A549 (cell line): ENCODE measurements around the gene MAML3. TPM values are rescaled to one million over a fixed set of nuclear protein-coding genes. Genes with fewer than 3 reads are reported as not detected.

Source experiments
- ATAC-seq, 2 experiments: fragments of 200-7000 bp in 1 of 2; fragments of >200 bp in 1 of 2; cut with Nextera tagmentation in 1 of 2; cut with Tn5 transposase in 1 of 2; 3 replicates each; pipeline versions ENCODE4 v1.8.0 to v1.9.1; 2018 to 2020; ENCODE audit warnings: mild to moderate bottlenecking in 1 of 2, moderate library complexity in 1 of 2
- CTCF ChIA-PET: fragments of 300-600 bp; sonication (Branson Sonifier 250); formaldehyde crosslinking; extraction: SDS; loops from one replicate; lab custom pipeline; 2021; ENCODE audit warnings: antibody characterized with exemption, inconsistent platforms; lab: Yijun Ruan, JAX
- POLR2A ChIA-PET: fragments of 350-600 bp; formaldehyde crosslinking; extraction: SDS; loops from one replicate; lab custom pipeline; 2021; ENCODE audit warnings: antibody characterized with exemption, inconsistent platforms; lab: Yijun Ruan, JAX
- DNase-seq, 2 experiments: peaks; one replicate each; pipeline versions ENCODE4 v3.0.0 to v3.0.0-alpha.2; 2011 to 2016; ENCODE audit warnings: low read depth in 1 of 2, low spot score in 1 of 2
- FAIRE-seq: peaks from 2 replicates; lab custom pipeline; 2011; peaks lifted over from hg19 to GRCh38; lab: Jason Lieb, UNC
- H3K27ac ChIP-seq, 2 experiments: fragments of >200 bp; sonication (Bioruptor Twin); formaldehyde crosslinking; 3 replicates each; pipeline ENCODE4 v1.5.1; 2016 to 2017
- H3K4me1 ChIP-seq: fragments of >200 bp; sonication (Bioruptor Twin); formaldehyde crosslinking; 3 replicates; pipeline ENCODE4 v1.6.1; 2016
- H3K4me2 ChIP-seq: fragments of >200 bp; sonication (Bioruptor Twin); formaldehyde crosslinking; 3 replicates; pipeline ENCODE4 v1.6.1; 2016
- H3K4me3 ChIP-seq: fragments of >200 bp; sonication (Bioruptor Twin); formaldehyde crosslinking; 3 replicates; pipeline ENCODE4 v1.5.1; 2016
- H3K9me3 ChIP-seq: fragments of >200 bp; sonication (Bioruptor Twin); formaldehyde crosslinking; 3 replicates; pipeline ENCODE4 v1.6.1; 2016
- BCL3 ChIP-seq: fragments of >200 bp; sonication (Bioruptor Twin); formaldehyde crosslinking; IDR thresholded peaks from 3 replicates; pipeline ENCODE4 v1.6.1; 2016
- BHLHE40 ChIP-seq: IDR thresholded peaks from 2 replicates; pipeline ENCODE4 v1.6.1; 2012; ENCODE audit warnings: low read depth, low read length, inconsistent platforms
- CBX2 ChIP-seq: fragments of 200-600 bp; sonication (generic); IDR thresholded peaks from 2 replicates; pipeline ENCODE4 v1.6.1; 2016; ENCODE audit warnings: low read depth, mild to moderate bottlenecking, borderline replicate concordance
- CBX8 ChIP-seq: fragments of 200-600 bp; sonication (generic); IDR thresholded peaks from 2 replicates; pipeline ENCODE4 v1.6.1; 2016
- CHD2 ChIP-seq: fragments of 150-350 bp; IDR thresholded peaks from 2 replicates; pipeline ENCODE4 v1.6.1; 2014; ENCODE audit warnings: low read length; ENCODE audit not compliant: partially characterized antibody
- CTCF ChIP-seq: fragments of >200 bp; sonication (Bioruptor Twin); formaldehyde crosslinking; IDR thresholded peaks from 3 replicates; pipeline ENCODE4 v1.5.1; 2016
- E2F6 ChIP-seq: IDR thresholded peaks from 2 replicates; pipeline ENCODE4 v1.6.1; 2012; ENCODE audit warnings: low read depth, borderline replicate concordance
- EHF ChIP-seq: fragments of 250-450 bp; sonication (Bioruptor Pico); IDR thresholded peaks from 2 replicates; pipeline ENCODE4 v1.5.0; 2020; ENCODE audit warnings: mild to moderate bottlenecking
- EHMT2 ChIP-seq: fragments of 200-600 bp; sonication (generic); IDR thresholded peaks from 2 replicates; pipeline ENCODE4 v1.6.1; 2016; ENCODE audit warnings: antibody characterized with exemption, low read depth, mild to moderate bottlenecking, moderate library complexity
- ESRRA ChIP-seq: fragments of 150-350 bp; IDR thresholded peaks from 2 replicates; pipeline ENCODE4 v1.6.1; 2014; ENCODE audit warnings: mild to moderate bottlenecking, low read length, borderline replicate concordance
- FOSL2 ChIP-seq, 2 experiments: fragments of 450-650 bp in 1 of 2; fragments of >200 bp in 1 of 2; sonication (Bioruptor Twin) in 1 of 2; formaldehyde crosslinking; IDR thresholded peaks; 2 replicates each; pipeline versions ENCODE4 v1.5.0 to v1.6.1; 2016 to 2020; ENCODE audit warnings: mild to moderate bottlenecking in 1 of 2, moderate library complexity in 1 of 2
- FOXS1 ChIP-seq: fragments of 250-450 bp; sonication (Bioruptor Pico); IDR thresholded peaks from 2 replicates; pipeline ENCODE4 v1.5.0; 2020; ENCODE audit warnings: mild to moderate bottlenecking, moderate library complexity
- HEYL ChIP-seq: fragments of 250-450 bp; sonication (Bioruptor Pico); IDR thresholded peaks from 2 replicates; pipeline ENCODE4 v1.8.0; 2021; ENCODE audit warnings: mild to moderate bottlenecking, moderate library complexity
- JUN ChIP-seq, 2 experiments: fragments of >200 bp; sonication (Bioruptor Twin); formaldehyde crosslinking; IDR thresholded peaks; 2 replicates in 1 of 2; 3 replicates in 1 of 2; pipeline ENCODE4 v1.6.1; 2016 to 2017
- JUNB ChIP-seq: fragments of >200 bp; sonication (Bioruptor Twin); formaldehyde crosslinking; IDR thresholded peaks from 2 replicates; pipeline ENCODE4 v1.6.1; 2016
- KDM1A ChIP-seq: fragments of 200-600 bp; sonication (generic); IDR thresholded peaks from 2 replicates; pipeline ENCODE4 v1.6.1; 2016; ENCODE audit warnings: low read depth, mild to moderate bottlenecking
- MYC ChIP-seq: IDR thresholded peaks from 2 replicates; pipeline ENCODE4 v1.6.1; 2012; ENCODE audit warnings: mild to moderate bottlenecking, inconsistent platforms, low read length, improper control_type of control experiment, borderline replicate concordance
- NFE2L2 ChIP-seq: fragments of 150-350 bp; conservative IDR thresholded peaks from 2 replicates; pipeline ENCODE4 v1.6.1; 2014; ENCODE audit warnings: low read length
- NR3C1 ChIP-seq: fragments of >200 bp; sonication (Bioruptor Twin); formaldehyde crosslinking; IDR thresholded peaks from 3 replicates; pipeline ENCODE4 v1.6.1; 2017
- RAD21 ChIP-seq, 2 experiments: fragments of >200 bp in 1 of 2; sonication (Bioruptor Twin) in 1 of 2; formaldehyde crosslinking in 1 of 2; IDR thresholded peaks in 1 of 2; conservative IDR thresholded peaks in 1 of 2; 2 replicates in 1 of 2; 3 replicates in 1 of 2; pipeline ENCODE4 v1.6.1; 2012 to 2018; ENCODE audit warnings: inconsistent platforms in 1 of 2
- RARB ChIP-seq: fragments of 250-450 bp; sonication (Bioruptor Pico); IDR thresholded peaks from 2 replicates; pipeline ENCODE4 v1.8.0; 2021; ENCODE audit warnings: mild to moderate bottlenecking, moderate library complexity
- RFX5 ChIP-seq: fragments of 450-650 bp; IDR thresholded peaks from 2 replicates; pipeline ENCODE4 v1.7.1; 2014; ENCODE audit warnings: antibody characterized with exemption, mild to moderate bottlenecking, moderate library complexity
- RNF2 ChIP-seq: fragments of 200-600 bp; sonication (generic); IDR thresholded peaks from 2 replicates; pipeline ENCODE4 v1.6.1; 2016; ENCODE audit warnings: low read depth, mild to moderate bottlenecking, antibody characterized with exemption, moderate library complexity, borderline replicate concordance
- TP53 ChIP-seq: fragments of 250-450 bp; sonication (Bioruptor Pico); IDR thresholded peaks from 2 replicates; pipeline ENCODE4 v1.5.0; 2021; ENCODE audit warnings: mild to moderate bottlenecking, moderate library complexity
- USF2 ChIP-seq: fragments of 450-650 bp; IDR thresholded peaks from 2 replicates; pipeline ENCODE4 v1.6.1; 2014; ENCODE audit warnings: antibody characterized with exemption
- ZC3H11A ChIP-seq: fragments of 450-650 bp; IDR thresholded peaks from 2 replicates; pipeline ENCODE4 v1.6.1; 2014; ENCODE audit warnings: antibody characterized with exemption, mild to moderate bottlenecking
- ZFP36 ChIP-seq: fragments of 450-650 bp; IDR thresholded peaks from 2 replicates; pipeline ENCODE4 v1.6.1; 2014; ENCODE audit warnings: borderline replicate concordance; ENCODE audit not compliant: partially characterized antibody
- WGBS: methylation state at CpG from one replicate; pipeline ENCODE4 v1.1.6; 2017; ENCODE audit errors: missing lambda C conversion rate; 5-methylcytosine and 5-hydroxymethylcytosine counted together
- polyA plus RNA-seq, 4 experiments: library from polyadenylated mRNA; depleted of rRNA in 3 of 4; stranded (reverse); fragments of >200 nt; fragmentation: RNase III in 1 of 4; extraction: RNeasy Plus Mini Kit Qiagen cat#74134 plus additional on column Dnase treatment in 1 of 4; gene quantifications; 2 replicates in 3 of 4; 3 replicates in 1 of 4; pipeline ENCODE4 v1.2.3, GENCODE V29; 2011 to 2017

MAML3 gene
- polyA plus RNA-seq, 2 of the 4 experiments (the other 2 are of a cell fraction) = 9.0 to 22.2 TPM

- Histone ChIP-seq H3K4me2 (no peak overlapping the region), H3K4me1 (peaks cover 34% of the 10 kb centered on the region), H3K27ac (no peak overlapping the region), H3K4me3 (no peak overlapping the region)
- no peak for DNase-seq
- no peak for FAIRE-seq
- WGBS = 92% methylated on average over 9 of the region's 9 CpGs
- ChIA-PET CTCF (interaction anchor here (0.9 kb wide), 1 partner anchor 14 kb away, joined by 3 read pairs; no protein-coding TSS in a partner anchor), POLR2A (interaction anchor here (0.6 kb wide), 1 partner anchor 461 kb away, joined by 6 read pairs; no protein-coding TSS in a partner anchor)
- no peak for ATAC-seq
- TF ChIP-seq USF2 (no peak), RAD21 (conservative IDR thresholded peaks at IDR 0.05 in 1 of 2, IDR thresholded peaks at IDR 0.05 in 1 of 2) (no peak), EHMT2 (no peak), CBX8 (no peak), JUNB (no peak), NR3C1 (no peak), TP53 (CRISPR knock-in tag) (no peak), FOSL2 (IDR thresholded peaks at IDR 0.05) (no peak), FOSL2 (CRISPR knock-in tag; IDR thresholded peaks at IDR 0.05) (no peak), ZFP36 (no peak), BCL3 (no peak), E2F6 (no peak), CHD2 (no peak), NFE2L2 (no peak), RARB (CRISPR knock-in tag) (no peak), FOXS1 (CRISPR knock-in tag) (no peak), KDM1A (no peak), RFX5 (no peak), EHF (CRISPR knock-in tag) (no peak), HEYL (CRISPR knock-in tag) (no peak)
- TF ChIP-seq, all 56 proteins: peak for 0
- no peaks in the 10 kb centered on the region for H3K9me3 ChIP-seq
These were observed 245.1 kb downstream of the MAML3 start for GRCh38 chr4:139908636-139909437.

GRCh38 chr4:139907001-139907809 lies 246.8 kb downstream of the MAML3 start:
- H3K4me2 ChIP-seq = no peak overlapping the region
- H3K9me3 ChIP-seq = no peaks in the 10 kb centered on the region
- H3K4me3 ChIP-seq = no peak overlapping the region
- TF ChIP-seq ZC3H11A = no peak
- no peak for TF ChIP-seq RNF2
- TF ChIP-seq NFE2L2 = no peak
- TF ChIP-seq MYC = no peak
- no peak for TF ChIP-seq KDM1A
- TF ChIP-seq ESRRA = no peak
- TF ChIP-seq CTCF = no peak
- no peak for TF ChIP-seq CBX2
- TF ChIP-seq JUN (IDR thresholded peaks at IDR 0.05) = no peak
- no peak for TF ChIP-seq FOXS1 (CRISPR knock-in tag)
- no peak for TF ChIP-seq BHLHE40
- TF ChIP-seq RARB (CRISPR knock-in tag) = no peak
- FAIRE-seq (no peak), DNase-seq (no peak), ATAC-seq (no peak)
- ChIA-PET CTCF (interaction anchor here (0.6 kb wide), 1 partner anchor 14 kb away, joined by 3 read pairs; no protein-coding TSS in a partner anchor), POLR2A (no interaction called here)
- peaks cover 22% of the 10 kb centered on the region for H3K4me1 ChIP-seq
- no peak overlapping the region for H3K27ac ChIP-seq
